Measurements from ENCODE around the gene DXO.

Gene DXO

DNA sequence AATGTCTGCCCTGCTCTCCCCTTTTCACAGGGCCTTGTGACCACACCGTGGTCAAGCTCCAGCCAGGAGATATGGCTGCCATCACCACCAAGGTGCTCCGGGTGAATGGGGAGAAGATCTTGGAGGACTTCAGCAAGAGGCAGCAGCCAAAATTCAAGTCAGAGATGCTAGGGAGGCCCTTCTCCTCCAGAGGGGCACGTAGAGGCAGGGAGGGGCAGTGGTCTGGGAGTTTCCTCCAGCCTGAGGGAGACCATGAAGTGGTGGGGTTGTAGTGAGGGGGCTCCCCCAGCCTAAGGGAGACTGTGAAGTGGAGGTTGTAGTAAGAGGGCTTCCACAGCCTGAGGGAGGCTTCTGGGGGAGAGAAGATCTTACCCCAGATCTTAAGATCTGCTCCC, 4.0 kb downstream of the DXO start:
- TF ChIP-seq, protein P1, sequence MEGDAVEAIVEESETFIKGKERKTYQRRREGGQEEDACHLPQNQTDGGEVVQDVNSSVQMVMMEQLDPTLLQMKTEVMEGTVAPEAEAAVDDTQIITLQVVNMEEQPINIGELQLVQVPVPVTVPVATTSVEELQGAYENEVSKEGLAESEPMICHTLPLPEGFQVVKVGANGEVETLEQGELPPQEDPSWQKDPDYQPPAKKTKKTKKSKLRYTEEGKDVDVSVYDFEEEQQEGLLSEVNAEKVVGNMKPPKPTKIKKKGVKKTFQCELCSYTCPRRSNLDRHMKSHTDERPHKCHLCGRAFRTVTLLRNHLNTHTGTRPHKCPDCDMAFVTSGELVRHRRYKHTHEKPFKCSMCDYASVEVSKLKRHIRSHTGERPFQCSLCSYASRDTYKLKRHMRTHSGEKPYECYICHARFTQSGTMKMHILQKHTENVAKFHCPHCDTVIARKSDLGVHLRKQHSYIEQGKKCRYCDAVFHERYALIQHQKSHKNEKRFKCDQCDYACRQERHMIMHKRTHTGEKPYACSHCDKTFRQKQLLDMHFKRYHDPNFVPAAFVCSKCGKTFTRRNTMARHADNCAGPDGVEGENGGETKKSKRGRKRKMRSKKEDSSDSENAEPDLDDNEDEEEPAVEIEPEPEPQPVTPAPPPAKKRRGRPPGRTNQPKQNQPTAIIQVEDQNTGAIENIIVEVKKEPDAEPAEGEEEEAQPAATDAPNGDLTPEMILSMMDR (IDR thresholded peaks at IDR 0.05; ENCODE audit: low read length, missing control alignments) = no peak
- no peak for DNase-seq (ENCODE audit: low read depth)
- no peak overlapping the region for H3K4me3 ChIP-seq (replicated peaks; ENCODE audit: low read depth, low read length)

DNA sequence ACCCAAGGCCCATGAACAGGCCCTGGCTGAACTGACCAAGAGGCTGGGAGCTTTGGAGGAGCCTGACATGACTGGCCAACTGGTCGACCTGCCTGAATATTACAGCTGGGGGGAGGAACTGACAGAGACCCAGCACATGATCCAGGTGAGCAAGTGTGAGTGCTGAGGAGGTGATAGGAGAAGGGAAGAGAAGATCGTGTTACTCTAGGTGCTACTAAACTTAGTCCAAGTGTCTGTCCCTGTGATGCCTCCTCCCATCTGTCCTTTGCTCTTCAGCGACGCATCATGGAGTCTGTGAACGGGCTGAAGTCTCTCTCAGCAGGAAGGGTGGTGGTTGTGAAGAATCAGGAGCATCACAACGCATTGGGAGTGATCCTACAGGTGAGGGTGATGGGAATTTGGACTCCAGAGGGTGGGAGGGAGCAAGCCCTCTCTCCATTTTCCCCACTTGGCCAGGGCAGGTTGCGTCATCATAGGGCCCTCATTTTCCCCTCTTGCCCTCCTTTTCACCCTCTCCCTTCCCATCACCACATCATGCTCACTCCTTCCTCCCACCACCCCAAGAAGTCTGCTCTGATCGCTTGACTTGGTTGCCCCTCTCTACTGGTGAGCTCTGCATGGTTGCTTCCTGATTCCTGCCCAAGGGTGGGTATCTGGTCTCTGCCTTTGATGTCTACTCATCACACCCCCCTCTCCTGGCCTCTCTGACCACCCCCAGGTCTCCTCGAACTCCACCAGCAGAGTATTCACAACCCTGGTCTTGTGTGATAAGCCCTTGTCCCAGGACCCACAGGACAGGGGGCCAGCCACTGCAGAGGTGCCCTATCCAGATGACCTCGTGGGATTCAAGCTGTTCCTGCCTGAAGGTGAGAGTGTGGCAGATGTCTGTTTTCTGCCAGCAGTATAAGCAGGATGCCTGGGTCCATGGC, 4.7 kb downstream of the DXO start:
- no peak for DNase-seq (ENCODE audit: low read depth)
- no peak overlapping the region for H3K4me3 ChIP-seq (replicated peaks; ENCODE audit: low read depth, low read length)
- TF ChIP-seq, protein P1 (IDR thresholded peaks at IDR 0.05; ENCODE audit: low read length, missing control alignments) = no peak

DNA sequence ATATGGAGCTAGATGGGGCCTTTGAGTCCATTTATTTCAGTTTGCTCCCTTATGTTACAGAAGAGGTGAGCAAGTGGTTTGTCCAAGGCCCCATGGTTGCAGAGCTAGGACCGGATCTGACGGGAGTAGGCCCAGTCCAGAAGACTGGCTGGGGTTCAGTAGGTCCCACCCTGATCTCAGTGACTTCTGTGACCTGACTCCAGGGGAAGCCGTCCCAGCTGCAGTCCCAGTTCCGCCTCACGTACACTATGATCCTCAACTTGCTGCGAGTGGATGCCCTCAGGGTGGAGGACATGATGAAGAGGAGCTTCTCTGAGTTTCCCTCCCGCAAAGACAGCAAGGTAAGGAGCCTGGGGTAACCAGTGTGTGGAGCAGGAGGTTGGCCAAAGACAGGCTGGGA, 5.4 kb downstream of the DXO start:
- H3K4me3 ChIP-seq (replicated peaks; ENCODE audit: low read depth, low read length) = no peak overlapping the region
- DNase-seq (ENCODE audit: low read depth) = no peak
- TF ChIP-seq, protein P1 (IDR thresholded peaks at IDR 0.05; ENCODE audit: low read length, missing control alignments) = no peak

DNA sequence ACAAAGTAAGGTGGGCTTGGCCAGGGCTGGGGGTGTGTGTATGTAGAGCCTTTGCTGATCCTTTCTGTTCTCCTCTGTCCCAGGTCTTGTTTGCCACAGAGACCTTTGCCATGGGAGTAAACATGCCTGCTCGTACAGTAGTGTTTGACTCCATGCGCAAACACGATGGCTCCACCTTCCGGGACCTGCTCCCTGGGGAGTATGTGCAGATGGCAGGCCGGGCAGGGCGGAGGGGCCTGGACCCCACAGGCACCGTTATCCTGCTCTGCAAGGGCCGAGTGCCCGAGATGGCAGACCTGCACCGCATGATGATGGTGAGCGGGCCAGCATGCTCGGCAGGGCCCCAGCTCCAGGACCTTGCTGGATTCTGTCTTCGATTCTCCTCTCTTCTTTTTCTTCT, 6.2 kb downstream of the DXO start:
- H3K4me3 ChIP-seq (replicated peaks; ENCODE audit: low read depth, low read length) = no peak overlapping the region
- TF ChIP-seq, protein P1 (IDR thresholded peaks at IDR 0.05; ENCODE audit: low read length, missing control alignments) = no peak
- DNase-seq (ENCODE audit: low read depth) = no peak

DNA sequence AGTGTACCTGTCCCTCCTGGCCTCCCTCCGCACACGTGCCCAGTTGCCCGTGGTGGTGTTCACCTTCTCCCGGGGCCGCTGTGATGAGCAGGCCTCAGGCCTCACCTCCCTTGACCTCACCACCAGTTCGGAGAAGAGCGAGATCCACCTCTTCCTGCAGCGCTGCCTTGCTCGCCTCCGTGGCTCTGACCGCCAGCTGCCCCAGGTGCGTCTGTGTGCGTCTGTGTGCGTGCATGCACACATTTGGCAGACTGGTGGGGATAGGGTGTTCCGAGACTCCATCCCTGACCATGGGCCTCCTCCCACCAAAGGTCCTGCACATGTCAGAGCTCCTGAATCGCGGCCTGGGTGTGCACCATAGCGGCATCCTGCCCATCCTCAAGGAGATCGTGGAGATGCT, 8.0 kb downstream of the DXO start:
- no peak overlapping the region for H3K4me3 ChIP-seq (replicated peaks; ENCODE audit: low read depth, low read length)
- TF ChIP-seq, protein P1 (IDR thresholded peaks at IDR 0.05; ENCODE audit: low read length, missing control alignments) = no peak
- no peak for DNase-seq (ENCODE audit: low read depth)

DNA sequence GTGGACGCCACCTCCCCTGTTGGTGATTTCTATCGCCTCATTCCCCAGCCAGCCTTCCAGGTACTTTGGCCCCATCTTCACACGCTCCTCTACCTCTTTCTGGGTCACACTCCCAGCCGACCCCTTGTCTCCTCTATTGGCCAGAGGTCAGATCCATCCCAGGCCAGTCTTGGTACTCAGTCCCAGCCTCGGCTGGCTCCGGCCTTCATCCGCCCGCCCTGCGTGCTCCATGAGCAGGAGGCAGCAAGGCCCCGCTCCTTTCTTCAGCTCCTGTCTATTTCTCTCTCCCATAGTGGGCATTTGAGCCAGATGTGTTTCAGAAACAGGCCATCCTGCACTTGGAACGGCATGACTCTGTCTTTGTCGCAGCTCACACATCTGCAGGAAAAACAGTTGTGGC, 10.3 kb downstream of the DXO start:
- no peak overlapping the region for H3K4me3 ChIP-seq (replicated peaks; ENCODE audit: low read depth, low read length)
- no peak for DNase-seq (ENCODE audit: low read depth)
- TF ChIP-seq, protein P1 (IDR thresholded peaks at IDR 0.05; ENCODE audit: low read length, missing control alignments) = no peak

Measured in fibroblast of pulmonary artery (primary cell).